COLO829 (cell line): ENCODE measurements around the gene RPS6KA2.
"Not testable (repeated sequence)": the region's sequence is repeated elsewhere in the genome, so short reads cannot be mapped to it uniquely, and the experiment has no call there.

Experiments
- DNase-seq: peaks from one replicate; pipeline ENCODE4 v3.0.0; 2012; ENCODE audit warnings: low spot score

RPS6KA2 gene

DNA sequence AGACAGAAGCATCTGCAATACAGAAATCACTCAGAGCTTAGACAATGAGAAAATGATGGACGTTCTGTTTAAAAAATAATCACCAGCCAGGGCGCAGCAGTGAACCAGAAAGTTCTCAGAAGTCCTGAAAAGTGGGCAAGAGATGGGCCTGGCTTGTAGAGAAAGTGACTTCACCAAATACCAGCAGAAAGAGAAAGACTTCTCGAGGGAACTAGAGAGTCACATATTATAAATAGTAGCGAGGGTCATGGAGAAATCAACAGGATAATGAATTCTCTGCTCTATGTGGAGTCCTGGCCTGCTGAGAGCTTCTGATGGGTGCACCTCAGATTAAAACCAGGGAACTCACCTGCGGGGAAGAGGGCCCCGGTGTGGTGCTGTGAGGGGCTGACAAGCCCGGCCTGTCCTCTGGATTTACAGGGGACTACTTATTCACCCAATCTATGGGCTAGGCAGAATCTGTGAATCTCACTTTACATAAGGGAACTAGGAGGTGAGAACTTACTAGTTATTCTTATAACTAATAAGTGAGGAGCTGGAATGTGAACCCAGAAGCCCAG, 35.0 kb downstream of the RPS6KA2 start:
- no peak for DNase-seq

DNA sequence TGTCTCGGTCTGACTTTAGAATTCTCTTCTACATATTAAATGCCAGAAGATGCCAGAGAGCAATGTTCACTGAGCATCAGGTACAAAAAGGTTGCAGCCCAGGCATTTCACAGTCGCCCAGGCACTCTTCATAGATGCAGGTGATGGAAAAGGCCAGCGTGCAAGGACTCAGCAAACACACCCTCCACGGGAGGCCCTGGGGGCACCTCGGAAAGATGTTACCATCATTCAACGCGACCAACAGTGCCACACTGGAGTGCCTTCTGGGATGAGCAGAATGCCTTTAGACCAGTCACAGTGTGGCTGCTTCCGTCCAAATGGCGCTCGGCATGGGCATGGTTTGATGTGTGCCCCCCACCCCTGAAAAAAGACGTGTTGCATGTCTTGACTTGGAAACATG, 36.0 kb downstream of the RPS6KA2 start:
- DNase-seq, result no peak

DNA sequence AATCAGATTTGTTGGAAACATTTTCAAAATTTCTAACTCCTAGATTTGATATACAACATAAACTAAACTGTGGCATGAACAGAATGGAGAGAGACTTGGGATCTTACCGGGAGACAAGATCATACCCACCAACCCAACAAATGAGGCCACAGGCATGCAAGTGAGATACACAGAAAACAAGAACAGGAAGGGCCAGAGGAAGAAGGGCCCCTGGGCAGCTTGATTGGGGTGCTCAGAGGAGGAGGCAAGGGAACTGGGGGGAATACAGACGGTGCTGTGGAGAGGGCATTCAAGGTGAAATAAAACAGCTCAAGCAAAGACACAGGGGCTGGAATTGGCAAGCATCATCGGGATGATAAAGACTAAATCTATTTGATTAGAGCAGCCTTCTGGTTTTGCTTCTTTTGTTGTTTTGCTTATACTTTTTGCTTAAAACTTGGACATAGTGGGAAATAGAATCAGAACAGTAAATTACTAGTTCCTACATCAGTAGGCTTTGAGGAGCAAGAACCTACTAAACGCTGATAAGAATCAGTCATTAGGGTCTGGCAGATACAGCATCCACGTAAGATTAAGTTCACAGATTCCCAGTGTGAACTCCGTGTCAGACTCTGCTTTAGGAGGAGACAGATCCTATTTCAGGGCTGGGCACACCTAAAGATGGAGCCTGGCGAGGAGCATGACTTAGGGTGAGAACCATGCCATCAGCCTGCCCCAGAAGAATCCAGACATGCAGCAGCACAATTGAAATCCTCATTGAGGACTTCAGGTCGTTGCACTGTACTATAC, 37.1 kb downstream of the RPS6KA2 start:
- DNase-seq, result no peak

DNA sequence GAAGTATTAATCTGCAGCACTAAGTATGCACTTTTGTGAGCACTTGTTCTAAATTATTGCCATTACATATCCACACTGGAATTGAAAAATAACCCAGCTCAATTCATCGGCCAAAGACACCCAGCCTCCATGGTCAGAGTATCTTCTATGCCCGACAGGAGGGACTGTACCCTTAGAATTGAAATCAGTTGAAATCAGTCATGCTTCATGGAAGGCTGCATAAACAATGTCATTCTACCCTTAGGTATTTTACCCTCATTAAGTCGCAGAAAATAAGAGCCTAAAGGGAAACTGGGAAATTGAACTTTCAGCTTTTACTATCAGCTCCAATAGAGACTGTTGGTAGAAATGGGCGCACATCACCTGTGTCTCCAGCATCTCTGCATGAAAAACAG, 37.7 kb downstream of the RPS6KA2 start:
- no peak for DNase-seq

DNA sequence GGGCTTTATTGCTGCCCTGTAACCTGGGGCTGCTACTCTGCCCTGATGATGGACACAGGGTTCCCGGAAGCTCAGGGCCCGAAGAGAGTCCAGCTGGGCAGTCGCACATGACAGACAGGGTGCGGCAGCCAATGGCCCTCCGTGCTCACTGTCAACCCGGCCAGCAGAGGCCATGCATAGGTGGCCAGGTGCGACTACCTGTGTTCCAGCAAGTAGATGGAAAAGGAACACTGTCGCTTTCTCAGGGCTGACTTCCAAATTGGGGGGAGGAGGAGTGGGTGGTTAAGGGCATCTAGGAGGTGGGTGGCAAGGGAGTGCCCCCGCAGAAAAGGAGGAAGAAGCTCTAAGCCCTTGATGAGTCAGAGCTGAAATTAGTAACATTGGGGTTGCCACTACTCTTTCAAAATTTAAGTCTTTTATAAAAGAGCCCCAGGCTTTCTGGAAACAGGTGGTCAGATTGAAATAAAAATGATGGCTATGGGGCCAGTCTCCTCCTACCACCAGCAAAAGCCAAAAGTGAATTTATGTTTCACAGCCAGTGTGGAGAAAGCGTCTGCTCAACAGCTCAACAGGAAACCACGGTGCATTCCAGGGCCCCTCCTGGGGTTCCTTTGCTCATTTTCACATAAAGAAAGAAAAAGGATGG, 38.2 kb downstream of the RPS6KA2 start:
- no peak for DNase-seq

DNA sequence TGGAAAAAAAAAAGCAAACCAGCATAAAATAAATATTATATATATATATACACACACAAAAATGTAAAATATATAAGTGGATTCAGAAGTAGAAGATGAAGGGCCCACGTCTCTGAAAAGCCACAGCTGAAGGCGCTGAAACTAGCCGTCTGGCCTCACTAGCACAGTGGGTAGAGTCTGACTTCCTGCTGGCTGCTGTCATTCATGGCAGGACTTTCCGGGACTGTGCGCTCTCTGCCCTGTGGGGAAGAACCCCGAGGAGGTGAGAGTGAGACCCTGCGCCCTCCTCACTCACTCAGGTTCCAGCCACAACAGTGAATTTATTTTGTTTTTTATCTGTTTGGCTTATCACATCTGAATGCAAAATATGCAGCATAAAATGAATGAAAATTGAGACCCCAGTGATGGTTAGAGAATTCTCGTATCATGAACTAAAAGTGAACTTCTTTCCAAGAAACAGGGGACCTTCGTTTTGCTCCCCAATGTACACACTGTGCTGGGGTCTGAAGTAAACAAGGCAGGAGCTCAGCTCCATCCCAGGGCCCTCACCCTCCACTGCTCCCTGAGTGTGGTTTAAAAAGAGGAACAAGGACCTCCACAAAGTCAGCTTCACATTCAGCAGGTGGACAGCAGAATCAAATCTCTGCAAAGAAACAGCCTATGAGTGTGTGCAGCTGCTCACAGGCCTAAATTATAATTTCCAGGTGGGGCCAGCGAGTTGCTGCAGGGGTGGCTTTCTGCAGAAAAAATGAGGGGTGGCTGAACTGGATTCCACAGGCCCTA, 39.2 kb downstream of the RPS6KA2 start:
- DNase-seq, result no peak

DNA sequence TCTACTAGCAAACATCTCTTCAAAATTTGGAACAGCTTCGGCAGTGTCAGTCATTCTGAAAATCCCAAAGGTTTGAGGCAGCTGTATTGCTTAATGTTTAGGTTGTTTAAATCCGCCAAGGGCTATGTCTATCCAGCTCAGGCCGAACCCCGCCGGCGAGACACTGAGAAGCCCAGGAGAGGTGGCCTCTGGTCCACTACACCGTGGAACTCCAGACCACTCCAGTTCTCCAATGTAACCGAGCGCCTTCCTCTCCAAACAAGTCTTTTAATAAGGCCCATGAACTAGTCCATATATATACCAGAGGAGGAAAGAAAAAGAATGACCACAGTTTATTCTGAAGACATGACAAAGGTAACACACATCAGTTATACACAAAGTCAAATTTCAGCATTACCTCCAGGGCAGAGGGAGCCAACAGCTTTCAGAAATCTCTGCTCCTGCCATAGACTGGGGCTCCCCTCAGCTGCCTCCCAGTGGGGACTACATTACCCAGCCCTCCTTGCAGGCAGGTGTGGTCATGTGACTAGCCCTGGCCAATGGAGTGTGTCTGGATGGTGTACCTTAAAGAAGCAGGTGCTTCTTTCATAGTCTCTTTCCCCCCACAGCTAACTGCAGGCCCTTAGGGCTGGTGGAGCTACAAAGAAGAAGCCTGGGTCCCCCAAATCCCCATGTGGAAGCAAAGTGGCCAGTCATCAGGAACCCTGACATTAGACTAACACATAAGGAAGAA, 40.5 kb downstream of the RPS6KA2 start, which contains the start of gene RAMACL:
Gene RAMACL (minus strand): TSS at position 255 of the 733 bp plus-strand sequence. CDS start 201 bp downstream, at position 54.
- no peak for DNase-seq

DNA sequence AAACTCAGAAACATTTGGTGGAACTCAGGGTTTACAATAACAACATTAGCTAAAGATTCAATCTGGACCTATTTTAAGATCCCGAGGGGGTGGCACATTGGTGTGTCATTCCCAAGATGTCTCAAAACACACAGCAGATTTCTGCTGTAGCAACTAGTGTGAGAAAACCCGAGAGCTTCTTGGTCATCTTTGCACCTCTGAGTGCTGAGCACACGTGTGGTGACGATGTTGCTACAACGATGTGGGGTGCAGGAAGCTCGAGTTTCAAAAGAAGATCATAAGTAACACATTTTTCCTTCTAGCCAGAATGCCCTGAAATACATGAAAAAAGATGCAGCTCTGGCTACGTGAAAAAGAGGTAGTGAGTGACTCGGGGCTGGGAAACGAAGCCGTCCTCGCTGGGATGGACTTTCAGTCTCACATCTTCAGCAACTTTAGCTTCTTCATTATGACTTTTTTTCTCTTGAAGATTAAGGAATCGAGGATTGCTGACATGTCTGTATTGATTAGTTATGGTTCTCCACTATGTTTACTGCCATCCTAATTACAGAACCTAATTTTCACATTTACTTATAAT, 42.1 kb downstream of the RPS6KA2 start:
- DNase-seq, result no peak

DNA sequence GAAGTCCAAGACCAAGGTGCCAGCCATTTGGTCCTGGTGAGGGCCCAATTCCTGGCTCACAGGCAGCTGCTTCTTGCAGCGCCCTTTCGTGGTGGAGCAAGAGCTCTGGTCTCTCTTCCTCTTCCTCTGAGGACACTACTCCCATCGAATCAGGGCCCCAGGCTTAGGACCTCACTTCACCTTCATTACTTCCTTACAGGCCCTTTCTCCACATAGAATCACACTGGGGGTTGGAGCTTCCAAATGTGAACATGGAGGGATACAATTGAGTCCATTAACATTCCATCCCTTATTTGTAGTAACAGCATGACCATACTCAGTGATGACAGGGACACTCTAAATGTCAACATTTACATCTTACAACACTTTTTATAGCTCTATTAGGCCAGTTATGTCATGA, 42.9 kb downstream of the RPS6KA2 start:
- no peak for DNase-seq

DNA sequence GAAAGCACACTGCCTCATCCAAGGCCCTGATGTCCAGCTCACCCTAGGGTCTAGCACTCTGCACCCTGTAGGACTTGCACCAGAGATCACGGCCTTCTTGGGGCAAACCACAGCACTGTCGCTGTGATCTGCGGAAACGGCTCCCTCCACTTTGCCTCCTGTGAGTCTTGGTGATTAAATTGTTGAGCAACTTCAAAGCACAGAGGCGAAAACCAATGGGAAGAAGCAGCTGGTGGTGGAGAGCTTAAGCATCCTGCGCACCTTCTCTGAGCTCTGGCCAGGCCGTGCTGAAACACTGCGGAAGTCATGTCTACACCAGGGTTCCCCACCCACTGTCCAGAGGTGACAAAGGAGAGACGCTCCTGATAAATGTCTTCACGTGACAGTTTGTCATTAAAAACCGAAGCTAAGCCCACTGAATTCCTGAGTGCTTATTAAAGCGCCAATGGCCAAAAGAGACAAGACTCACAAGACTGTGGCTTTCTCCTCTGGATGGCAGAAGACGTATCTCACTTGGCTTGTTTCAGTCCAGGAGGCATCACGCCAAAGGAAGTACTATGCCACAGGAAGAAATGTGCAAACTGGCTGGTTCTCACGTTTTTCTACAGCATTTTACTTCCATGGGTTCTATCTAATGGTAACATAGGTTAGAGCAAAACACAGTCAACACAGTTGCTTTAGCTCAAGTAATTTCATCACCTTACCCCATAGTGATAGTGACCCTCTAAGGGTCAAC, 43.7 kb downstream of the RPS6KA2 start:
- DNase-seq, result no peak

DNA sequence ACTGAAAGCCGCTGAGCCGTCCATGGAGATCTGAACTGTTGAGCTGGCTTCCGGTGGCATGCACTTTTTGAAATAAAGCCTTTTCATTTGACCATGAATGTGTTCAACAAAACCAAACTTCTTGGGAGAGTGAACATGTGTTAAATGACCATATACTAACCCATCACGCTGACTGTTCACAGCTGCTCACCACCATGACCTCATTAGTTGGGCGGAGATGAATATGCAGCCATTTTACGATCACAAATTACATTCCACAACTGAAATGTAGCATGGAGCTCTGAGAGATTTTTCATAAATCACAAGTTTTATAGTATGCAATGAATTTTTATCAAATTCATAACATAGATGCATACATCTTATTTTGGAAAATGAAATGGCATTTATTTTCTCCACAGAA, 44.8 kb downstream of the RPS6KA2 start:
- no peak for DNase-seq

DNA sequence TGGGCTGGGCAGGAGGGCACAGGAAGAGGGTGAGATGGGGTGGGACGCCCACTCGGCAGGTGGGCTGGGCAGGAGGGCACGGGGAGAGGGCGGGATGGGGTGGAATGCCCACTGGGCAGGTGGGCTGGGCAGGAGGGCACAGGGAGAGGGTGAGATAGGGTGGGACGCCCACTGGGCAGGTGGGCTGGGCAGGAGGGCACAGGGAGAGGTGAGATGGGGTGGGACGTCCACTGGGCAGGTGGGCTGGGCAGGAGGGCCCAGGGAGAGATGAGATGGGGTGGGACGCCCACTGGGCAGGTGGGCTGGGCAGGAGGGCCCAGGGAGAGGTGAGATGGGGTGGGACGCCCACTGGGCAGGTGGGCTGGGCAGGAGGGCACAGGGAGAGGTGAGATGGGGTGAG, 45.2 kb downstream of the RPS6KA2 start:
- DNase-seq, result not testable (repeated sequence)

DNA sequence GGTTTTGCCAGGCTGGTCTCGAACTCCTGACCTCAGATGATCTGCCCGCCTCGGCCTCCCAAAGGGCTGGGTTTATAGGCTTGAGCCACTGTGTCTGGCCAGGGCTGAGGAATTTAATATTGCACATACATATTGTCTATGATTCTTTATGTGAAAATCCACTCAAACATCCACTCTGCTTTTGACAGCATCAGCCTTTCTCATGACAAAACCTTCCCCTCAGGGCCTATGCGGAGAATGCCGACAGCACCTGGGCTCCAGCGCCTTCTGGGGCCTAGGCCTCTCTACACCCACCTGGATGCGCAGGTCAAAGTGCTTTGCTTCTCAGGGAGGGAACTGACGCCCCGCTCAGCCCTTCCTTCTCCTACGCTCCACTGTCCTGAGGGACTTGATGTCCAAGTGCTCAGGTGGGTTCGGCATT, 46.0 kb downstream of the RPS6KA2 start:
- no peak for DNase-seq

DNA sequence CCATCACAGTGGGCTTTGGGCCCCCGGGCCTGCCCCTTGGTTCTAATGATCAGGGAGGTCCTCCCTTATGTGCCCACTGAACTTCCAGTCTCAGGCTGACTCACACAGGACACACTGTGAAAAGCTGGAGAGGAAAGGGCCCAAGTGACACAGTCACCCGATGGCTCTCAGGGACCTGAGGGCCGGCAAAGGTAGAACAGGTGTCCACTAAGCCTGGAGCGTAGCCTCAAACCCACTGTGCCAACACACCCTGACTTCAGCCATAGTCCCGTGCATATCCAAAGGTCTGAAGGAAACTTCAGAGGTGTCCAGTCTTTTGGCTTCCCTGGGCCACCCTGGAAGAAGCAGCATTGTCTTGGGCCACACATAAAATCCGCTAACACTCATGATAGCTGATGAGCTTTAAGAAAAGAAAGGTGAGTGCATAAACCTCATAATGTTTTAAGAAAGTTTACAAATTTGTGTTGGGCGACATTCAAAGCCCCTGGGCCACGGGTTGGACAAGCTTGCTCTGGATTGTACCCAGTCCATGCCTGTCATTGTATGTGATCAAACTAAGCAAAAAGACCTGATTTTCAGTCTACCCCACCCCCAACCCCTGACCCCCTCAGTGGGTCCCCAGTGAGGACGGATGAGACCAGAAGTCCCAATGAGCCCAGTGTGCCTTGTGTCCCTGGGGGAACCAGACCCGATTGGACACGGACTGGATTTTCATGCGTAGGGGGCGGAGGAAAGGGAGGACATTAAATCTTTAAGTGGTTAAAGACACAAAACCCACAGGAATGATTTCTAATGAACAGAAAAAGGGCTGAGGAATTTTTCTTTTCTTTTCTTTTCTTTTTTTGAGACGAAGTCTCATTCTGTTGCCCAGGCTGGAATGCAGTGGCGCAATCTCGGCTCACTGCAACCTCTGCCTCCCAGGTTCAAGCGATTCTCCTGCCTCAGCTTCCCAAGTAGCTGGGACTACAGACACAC, 46.7 kb downstream of the RPS6KA2 start:
- no peak for DNase-seq

DNA sequence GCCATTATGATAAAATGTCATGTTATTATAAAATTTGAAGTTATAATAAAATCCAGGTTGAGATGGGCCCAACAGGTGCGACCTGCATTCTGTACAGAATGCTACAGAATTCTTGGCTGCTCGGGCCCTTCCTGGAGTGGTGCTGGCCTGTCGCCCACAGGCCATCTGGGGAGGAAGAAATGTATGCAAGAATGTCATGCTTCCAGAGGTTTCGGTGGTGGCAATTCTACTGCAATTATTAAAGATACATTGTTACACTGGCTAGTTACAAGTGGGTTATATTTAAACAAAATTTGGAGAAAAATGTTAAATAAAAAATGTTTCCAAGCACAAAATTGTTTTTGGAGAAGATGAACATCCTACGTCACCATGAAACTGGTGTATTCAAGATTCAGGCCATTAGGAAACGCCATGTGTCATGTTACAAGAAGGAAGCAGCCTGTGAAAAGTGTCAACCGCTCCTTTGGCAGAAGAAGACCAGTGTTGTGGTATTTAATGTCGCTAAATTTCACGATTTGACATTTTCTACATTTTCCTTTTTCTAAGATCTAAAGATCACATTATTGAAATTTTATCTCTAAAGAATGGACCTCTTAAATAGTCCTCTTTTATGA, 47.7 kb downstream of the RPS6KA2 start:
- no peak for DNase-seq

DNA sequence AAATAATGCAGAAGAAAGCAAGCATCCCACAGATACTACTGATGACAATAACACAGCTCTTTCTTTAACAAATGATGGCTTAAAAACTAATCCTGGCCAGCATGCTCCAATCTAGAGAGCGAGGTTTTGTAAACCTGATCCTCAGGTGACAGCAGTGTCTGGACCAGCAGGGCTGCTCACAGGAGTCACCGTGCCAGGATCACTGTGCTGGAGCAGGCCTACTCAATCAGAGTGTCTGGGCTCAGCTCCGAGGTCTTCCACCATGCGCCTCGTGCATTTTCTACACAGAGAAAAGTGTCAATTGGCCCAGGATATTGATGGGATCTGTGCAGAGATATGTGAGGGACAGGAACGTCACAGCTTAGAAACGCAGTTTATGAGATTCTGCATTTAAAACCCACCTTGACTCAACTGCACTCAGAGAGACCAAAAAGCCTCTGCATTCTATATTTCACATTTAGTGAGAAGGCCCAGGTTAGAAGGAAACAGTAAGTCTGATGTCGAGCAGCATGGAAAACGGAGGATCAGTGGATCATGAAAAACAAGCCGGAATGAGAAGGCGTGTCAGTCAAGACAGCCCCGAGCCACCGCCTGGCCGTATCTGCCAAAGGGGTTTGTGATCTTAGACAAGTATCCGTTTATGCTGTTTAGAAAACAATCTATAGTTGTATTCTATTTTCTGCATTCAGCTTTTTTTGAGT, 48.4 kb downstream of the RPS6KA2 start:
- no peak for DNase-seq

DNA sequence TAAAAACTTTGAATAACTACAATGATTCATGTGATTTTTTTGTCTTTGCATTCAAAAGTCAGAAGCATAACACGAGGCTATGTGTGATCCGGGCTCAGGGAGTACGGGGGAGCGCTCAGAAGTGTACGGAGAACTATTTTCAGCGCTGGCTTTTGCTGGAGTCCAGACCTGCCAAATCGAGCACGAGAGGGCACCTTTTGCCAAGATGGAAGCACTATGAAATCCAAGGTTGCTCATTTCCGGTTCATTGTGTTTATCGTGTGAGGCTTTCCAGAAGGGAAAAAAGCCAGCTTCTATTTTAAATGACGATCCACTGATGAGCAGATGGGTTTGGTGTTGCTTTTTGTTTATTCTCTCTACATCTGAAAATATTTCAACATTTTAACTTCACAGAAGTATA, 51.8 kb downstream of the RPS6KA2 start:
- DNase-seq, result no peak

DNA sequence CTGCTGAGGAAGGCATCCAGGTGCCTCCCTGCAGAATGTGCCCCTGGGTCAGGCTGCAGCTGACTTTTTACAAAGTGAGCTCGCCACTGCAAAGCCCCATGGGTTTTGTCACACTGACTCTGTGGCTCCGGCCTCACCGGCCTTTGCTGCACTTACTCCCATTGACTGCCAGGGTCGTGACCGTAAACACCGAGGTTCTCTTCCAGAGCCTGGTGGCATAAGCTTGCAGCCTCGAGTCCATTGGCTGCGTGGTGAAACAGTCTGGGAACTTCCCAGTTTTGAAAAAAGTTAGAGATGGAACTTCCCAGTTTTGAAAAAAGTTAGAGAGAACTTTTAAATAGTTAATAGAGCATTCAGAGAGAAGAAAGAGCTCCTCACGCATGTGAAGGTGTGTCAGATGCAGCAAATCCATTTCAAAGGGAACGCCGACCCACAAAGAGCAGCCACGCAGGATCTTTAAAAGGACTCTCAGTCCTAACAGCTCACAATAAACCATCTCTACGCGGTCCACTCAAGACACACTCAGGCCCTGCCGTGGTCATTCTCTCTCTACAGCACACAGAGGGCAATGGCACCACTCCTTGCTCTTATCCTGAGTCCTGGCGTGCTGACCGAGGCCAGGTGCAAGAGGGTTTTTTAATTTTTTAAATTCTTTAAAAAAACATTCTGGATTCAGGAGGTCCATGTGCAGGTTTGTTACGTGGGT, 53.4 kb downstream of the RPS6KA2 start:
- no peak for DNase-seq
